HG03460 (cell line): Measurements from ENCODE around the gene MIGA2.

Source experiments
- ATAC-seq: cut with Tn5 transposase; IDR thresholded peaks from one replicate; pipeline ENCODE4 v1.9.1; 2021; ENCODE audit not compliant: unreplicated experiment

Gene MIGA2

GRCh38 chr9:129070696-129071525, 34.5 kb downstream of the MIGA2 start:
- no peak for ATAC-seq

- ATAC-seq = no peak
These were observed 35.2 kb downstream of the MIGA2 start for GRCh38 chr9:129071526-129072126.

- no peak for ATAC-seq
These were observed 35.7 kb downstream of the MIGA2 start for GRCh38 chr9:129072171-129072570.

- no peak for ATAC-seq
These were observed 37.0 kb downstream of the MIGA2 start for GRCh38 chr9:129073404-129073803.

GRCh38 chr9:129074106-129074505, 37.7 kb downstream of the MIGA2 start:
- ATAC-seq = no peak

GRCh38 chr9:129075996-129076639, 39.7 kb downstream of the MIGA2 start:
- ATAC-seq = no peak

- no peak for ATAC-seq
These were observed 40.2 kb downstream of the MIGA2 start for GRCh38 chr9:129076640-129077037.

- ATAC-seq = no peak
These were observed 40.8 kb downstream of the MIGA2 start for GRCh38 chr9:129077236-129077635.

GRCh38 chr9:129078691-129079503, 42.5 kb downstream of the MIGA2 start:
- no peak for ATAC-seq

GRCh38 chr9:129079829-129080228, 43.4 kb downstream of the MIGA2 start:
- ATAC-seq = no peak

- no peak for ATAC-seq
These were observed 43.8 kb downstream of the MIGA2 start for GRCh38 chr9:129080298-129080600.

- peak; percentile 89 for ATAC-seq
These were observed 44.4 kb downstream of the MIGA2 start, which contains the start of gene DOLPP1 for GRCh38 chr9:129080601-129081387. Gene DOLPP1, plus strand, starts transcription at chr9:129081111. Its CDS starts 21 bp downstream, at chr9:129081132.

GRCh38 chr9:129081388-129081904, 45.0 kb downstream of the MIGA2 start:
- ATAC-seq = no peak

GRCh38 chr9:129084087-129084486, 47.7 kb downstream of the MIGA2 start:
- no peak for ATAC-seq

GRCh38 chr9:129089246-129089645, 52.8 kb downstream of the MIGA2 start:
- no peak for ATAC-seq

- ATAC-seq = no peak
These were observed 57.4 kb downstream of the MIGA2 start for GRCh38 chr9:129093602-129094386.

- no peak for ATAC-seq
These were observed 58.2 kb downstream of the MIGA2 start for GRCh38 chr9:129094387-129095169.

GRCh38 chr9:129095170-129095667, 58.8 kb downstream of the MIGA2 start:
- no peak for ATAC-seq
